ENCODE results near the gene ARHGEF40. TPM values are rescaled to one million over a fixed set of nuclear protein-coding genes. Genes with fewer than 3 reads are reported as not detected.

Gene ARHGEF40
- polyA plus RNA-seq, 3 donors from 2014 or later, result 0.23 to 0.35 TPM; not detected in 1

- no peak for DNase-seq
- Mint-ChIP-seq H3K27me3 (ENCODE audit: low read depth in 3 of 3) (peaks cover 14 to 23% (median 21%) of the 10 kb centered on the region in 3 donors), H3K4me3 (no peak overlapping the region), H3K27ac (no peak overlapping the region), H3K4me1 (peaks cover 27 to 30% of the 10 kb centered on the region in 2 donors), H3K9me3 (no peaks in the 10 kb centered on the region), H3K36me3 (no peaks in the 10 kb centered on the region)
Observed at GRCh38 chr14:21073921-21074320, 3.8 kb downstream of the ARHGEF40 start.

GRCh38 chr14:21074398-21075272 lies 4.5 kb downstream of the ARHGEF40 start:
- Mint-ChIP-seq H3K4me1 (peaks cover 20 to 23% of the 10 kb centered on the region in 2 donors), H3K4me3 (no peak overlapping the region), H3K27ac (no peak overlapping the region), H3K27me3 (ENCODE audit: low read depth in 3 of 3) (peaks cover 11 to 19% (median 19%) of the 10 kb centered on the region in 3 donors), H3K36me3 (no peaks in the 10 kb centered on the region), H3K9me3 (no peaks in the 10 kb centered on the region)
- DNase-seq, result no peak

DNA sequence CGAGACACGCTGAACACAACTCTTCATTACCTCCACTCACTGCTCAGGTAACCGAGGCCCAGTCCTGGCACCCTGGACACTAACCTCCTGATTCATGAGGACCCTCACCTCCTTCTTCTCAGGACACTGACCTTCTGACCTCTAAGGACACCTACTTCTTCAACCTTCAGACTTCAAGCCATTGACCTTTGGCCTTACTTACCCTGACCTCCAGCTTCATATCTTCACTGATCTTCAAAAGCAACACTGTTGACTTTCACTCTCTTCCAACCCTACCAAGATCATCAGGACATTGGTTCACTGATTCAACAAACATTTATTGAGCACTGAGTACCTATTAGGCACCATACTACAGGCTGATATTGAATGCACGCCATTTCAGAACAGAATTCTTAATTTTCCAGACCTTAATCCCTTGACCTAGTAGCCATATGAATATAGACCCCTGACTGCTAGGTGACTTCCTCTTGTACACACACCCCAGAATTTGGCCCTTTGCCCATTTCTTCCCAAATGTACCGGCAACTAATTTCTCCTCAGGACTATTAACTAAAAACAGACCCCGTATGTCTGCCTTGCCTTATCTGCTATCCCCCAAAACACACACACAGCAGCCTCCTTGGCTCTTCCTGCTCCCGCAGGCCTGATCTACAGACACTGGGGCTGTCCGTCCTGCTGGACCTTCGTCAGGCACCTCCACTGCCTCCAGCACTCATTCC lies 5.8 kb downstream of the ARHGEF40 start:
- Mint-ChIP-seq H3K4me1 (peaks cover 12 to 17% of the 10 kb centered on the region in 2 donors), H3K36me3 (no peaks in the 10 kb centered on the region), H3K9me3 (no peaks in the 10 kb centered on the region), H3K27ac (no peak overlapping the region), H3K27me3 (ENCODE audit: low read depth in 3 of 3) (peaks cover 8 to 17% (median 16%) of the 10 kb centered on the region in 3 donors), H3K4me3 (no peak overlapping the region)
- DNase-seq, result no peak

- Mint-ChIP-seq H3K36me3 (no peaks in the 10 kb centered on the region), H3K4me3 (no peak overlapping the region), H3K27ac (no peak overlapping the region), H3K27me3 (ENCODE audit: low read depth in 3 of 3) (peaks cover 2 to 12% (median 3%) of the 10 kb centered on the region in 3 donors), H3K9me3 (no peaks in the 10 kb centered on the region), H3K4me1 (no peaks in the 10 kb centered on the region)
- no peak for DNase-seq
Observed at GRCh38 chr14:21077672-21078071, 7.6 kb downstream of the ARHGEF40 start.

GRCh38 chr14:21078287-21078686 lies 8.2 kb downstream of the ARHGEF40 start:
- Mint-ChIP-seq H3K9me3 (no peaks in the 10 kb centered on the region), H3K36me3 (no peaks in the 10 kb centered on the region), H3K4me1 (no peaks in the 10 kb centered on the region), H3K27ac (no peak overlapping the region), H3K27me3 (ENCODE audit: low read depth in 3 of 3) (peaks cover under 1 to 8% (median 3%) of the 10 kb centered on the region in 3 donors), H3K4me3 (no peak overlapping the region)
- no peak for DNase-seq

GRCh38 chr14:21078726-21079125 lies 8.6 kb downstream of the ARHGEF40 start:
- Mint-ChIP-seq H3K4me1 (no peaks in the 10 kb centered on the region), H3K27ac (no peak overlapping the region), H3K4me3 (no peak overlapping the region), H3K36me3 (no peaks in the 10 kb centered on the region), H3K27me3 (ENCODE audit: low read depth in 3 of 3) (peaks cover 0 to 4% (median 2%) of the 10 kb centered on the region in 3 donors), H3K9me3 (no peaks in the 10 kb centered on the region)
- no peak for DNase-seq

- peaks cover 4 to 8% of the 10 kb centered on the region in 2 donors for H3K4me1 Mint-ChIP-seq
- no peaks in the 10 kb centered on the region for H3K9me3 Mint-ChIP-seq
Observed at GRCh38 chr14:21081521-21082142, 11.5 kb downstream of the ARHGEF40 start.

GRCh38 chr14:21083565-21084325 lies 13.6 kb downstream of the ARHGEF40 start:
- Mint-ChIP-seq H3K27me3 (ENCODE audit: low read depth in 3 of 3) (peaks cover 7 to 14% (median 7%) of the 10 kb centered on the region in 3 donors), H3K4me1 (peaks cover 18 to 21% of the 10 kb centered on the region in 2 donors), H3K27ac (no peak overlapping the region), H3K4me3 (no peak overlapping the region), H3K36me3 (no peaks in the 10 kb centered on the region), H3K9me3 (no peaks in the 10 kb centered on the region)
- no peak for DNase-seq

More at GRCh38 chr14:21081521-21082142, 11.5 kb downstream of the ARHGEF40 start:
- no peak overlapping the region for H3K27ac Mint-ChIP-seq
- no peak overlapping the region for H3K4me3 Mint-ChIP-seq
- H3K27me3 Mint-ChIP-seq (ENCODE audit: low read depth in 3 of 3), result peaks cover 3 to 9% (median 4%) of the 10 kb centered on the region in 3 donors
- H3K36me3 Mint-ChIP-seq, result no peaks in the 10 kb centered on the region
- no peak for DNase-seq

DNA sequence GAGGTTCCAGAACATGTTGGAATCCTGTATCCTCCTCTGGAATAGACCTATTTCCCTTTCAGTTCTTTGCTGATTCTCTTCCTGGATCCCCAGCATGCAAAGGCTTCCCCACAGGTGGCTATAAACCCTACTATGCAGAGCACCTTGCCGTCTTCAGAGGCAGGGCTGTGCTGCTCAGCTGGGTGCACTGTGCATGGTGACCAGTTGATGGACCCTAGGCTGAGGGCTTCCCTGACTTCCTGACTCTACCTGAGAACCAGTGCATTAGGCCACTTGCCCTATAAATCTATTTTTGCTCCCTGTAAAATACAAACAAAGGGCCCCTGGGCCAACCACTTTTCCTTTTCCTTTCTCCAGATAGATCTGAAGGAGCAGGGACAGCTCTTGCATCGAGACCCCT lies 14.3 kb downstream of the ARHGEF40 start:
- Mint-ChIP-seq H3K27ac (no peak overlapping the region), H3K4me1 (peaks cover 18 to 21% of the 10 kb centered on the region in 2 donors), H3K36me3 (no peaks in the 10 kb centered on the region), H3K4me3 (no peak overlapping the region), H3K9me3 (no peaks in the 10 kb centered on the region), H3K27me3 (ENCODE audit: low read depth in 3 of 3) (peaks cover 7 to 14% (median 7%) of the 10 kb centered on the region in 3 donors)
- no peak for DNase-seq

GRCh38 chr14:21084998-21085853 lies 15.1 kb downstream of the ARHGEF40 start:
- Mint-ChIP-seq H3K4me3 (no peak overlapping the region), H3K36me3 (no peaks in the 10 kb centered on the region), H3K27ac (peak overlapping the region in 4 of 6 donors; percentile 25 to 71 (median 42)), H3K4me1 (peaks cover 18 to 21% of the 10 kb centered on the region in 2 donors), H3K27me3 (ENCODE audit: low read depth in 3 of 3) (peaks cover 7 to 14% (median 7%) of the 10 kb centered on the region in 3 donors), H3K9me3 (no peaks in the 10 kb centered on the region)
- DNase-seq, result no peak

- peaks cover 18 to 23% of the 10 kb centered on the region in 2 donors for H3K4me1 Mint-ChIP-seq
- peaks cover 3 to 13% (median 7%) of the 10 kb centered on the region in 3 donors for H3K27me3 Mint-ChIP-seq (ENCODE audit: low read depth in 3 of 3)
- DNase-seq, result no peak
- H3K9me3 Mint-ChIP-seq, result no peaks in the 10 kb centered on the region
- peak overlapping the region in 1 of 5 donors; percentile 48 for H3K4me3 Mint-ChIP-seq
- H3K27ac Mint-ChIP-seq, result peak overlapping the region in 5 of 6 donors; percentile 24 to 89 (median 79)
- no peaks in the 10 kb centered on the region for H3K36me3 Mint-ChIP-seq
Observed at GRCh38 chr14:21086908-21087293, 16.8 kb downstream of the ARHGEF40 start.

DNA sequence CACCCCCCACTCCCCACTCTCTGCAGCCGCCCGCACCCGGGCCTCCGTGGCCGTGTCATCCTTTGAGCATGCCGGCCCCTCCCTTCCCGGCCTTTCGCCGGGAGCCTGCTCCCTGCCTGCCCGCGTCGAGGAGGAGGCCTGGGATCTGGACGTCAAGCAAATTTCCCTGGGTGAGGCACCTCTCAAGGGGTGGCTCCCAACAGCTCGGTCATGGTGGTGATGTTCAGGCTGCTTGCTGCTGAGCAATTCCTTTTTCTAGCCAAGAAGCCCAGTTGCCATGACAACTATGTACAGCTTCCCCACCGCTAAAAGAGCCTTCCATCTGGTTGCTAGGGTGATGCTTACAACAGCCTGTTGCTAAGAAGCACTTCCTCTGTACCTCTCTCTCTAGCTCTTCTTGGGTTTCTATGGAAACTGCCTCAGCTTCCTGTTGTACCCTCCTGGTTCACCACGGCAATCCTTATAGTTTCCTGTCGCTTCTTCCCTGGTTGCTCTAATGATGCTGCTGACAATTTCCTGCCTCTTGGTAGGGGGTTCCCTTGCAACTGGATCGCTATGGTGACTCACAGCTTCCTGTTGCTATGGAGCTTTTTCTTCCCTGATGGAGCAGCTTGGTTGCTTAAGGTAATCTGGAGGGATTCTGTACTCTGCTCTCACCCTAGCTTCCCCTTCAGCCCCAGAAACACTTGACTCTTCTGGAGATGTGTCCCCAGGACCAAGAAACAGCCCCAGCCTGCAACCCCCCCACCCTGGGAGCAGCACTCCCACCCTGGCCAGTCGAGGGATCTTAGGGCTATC lies 17.4 kb downstream of the ARHGEF40 start:
- Mint-ChIP-seq H3K4me3 (peak overlapping the region in 1 of 5 donors; percentile 9), H3K36me3 (no peaks in the 10 kb centered on the region), H3K27me3 (ENCODE audit: low read depth in 3 of 3) (peaks cover 3 to 13% (median 8%) of the 10 kb centered on the region in 3 donors), H3K9me3 (no peaks in the 10 kb centered on the region), H3K4me1 (peaks cover 21 to 24% of the 10 kb centered on the region in 2 donors), H3K27ac (peak overlapping the region; percentile 58 to 89 (median 80))
- DNase-seq, result peak; percentile 73 to 80 (median 73)
